H1 (cell line): Measurements from ENCODE around the gene UVSSA. TPM values are rescaled to one million over a fixed set of nuclear protein-coding genes. Genes with fewer than 3 reads are reported as not detected.

ENCODE experiments used
- CTCF ChIA-PET: fragments of 300-600 bp; sonication (Branson Sonifier 250); formaldehyde crosslinking; loops from one replicate; lab custom pipeline; 2021; ENCODE audit not compliant: partially characterized antibody; lab: Charles Lee
- POLR2A ChIA-PET: fragments of 300-600 bp; sonication (Branson Sonifier 250); formaldehyde crosslinking; loops from one replicate; lab custom pipeline; 2021; ENCODE audit warnings: inconsistent platforms; ENCODE audit not compliant: partially characterized antibody; lab: Charles Lee
- DNase-seq, 2 experiments: peaks; one replicate each; pipeline versions ENCODE4 v3.0.0 to v3.0.0-alpha.2; 2010 to 2022; ENCODE audit warnings: low spot score in 2 of 2, low read depth in 1 of 2, mixed read lengths in 1 of 2
- FAIRE-seq: peaks from 2 replicates; lab custom pipeline; 2011; peaks lifted over from hg19 to GRCh38; lab: Jason Lieb, UNC
- H2AFZ ChIP-seq: 2 replicates; pipeline ENCODE4 v1.8.1; 2012; ENCODE audit warnings: low read length, inconsistent platforms
- H2AK5ac ChIP-seq: 2 replicates; pipeline ENCODE4 v1.6.1; 2013; ENCODE audit warnings: low read depth, low read length
- H2BK120ac ChIP-seq: replicated peaks from 2 replicates; pipeline ENCODE3; 2013; ENCODE audit warnings: low read depth, low read length, inconsistent platforms
- H2BK12ac ChIP-seq: 2 replicates; pipeline ENCODE4 v1.6.1; 2013; ENCODE audit warnings: low read depth, low read length
- H2BK15ac ChIP-seq: 2 replicates; pipeline ENCODE4 v1.6.1; 2013; ENCODE audit warnings: low read length
- H2BK20ac ChIP-seq: 2 replicates; pipeline ENCODE4 v1.6.1; 2013; ENCODE audit warnings: low read length
- H2BK5ac ChIP-seq: 2 replicates; pipeline ENCODE4 v1.6.1; 2013; ENCODE audit warnings: low read depth, low read length
- H3K14ac ChIP-seq: 2 replicates; pipeline ENCODE4 v1.6.1; 2013; ENCODE audit warnings: inconsistent platforms; ENCODE audit not compliant: insufficient read length
- H3K18ac ChIP-seq: 2 replicates; pipeline ENCODE4 v1.6.1; 2013; ENCODE audit warnings: low read length; ENCODE audit errors: extremely low read depth
- H3K23ac ChIP-seq: 2 replicates; pipeline ENCODE4 v1.6.1; 2013; ENCODE audit warnings: inconsistent platforms; ENCODE audit not compliant: insufficient read length
- H3K23me2 ChIP-seq: 2 replicates; pipeline ENCODE4 v1.6.1; 2013; ENCODE audit warnings: low read depth, low read length
- H3K27ac ChIP-seq: 2 replicates; pipeline ENCODE4 v1.6.1; 2011; ENCODE audit warnings: low read depth, low read length, inconsistent platforms
- H3K27me3 ChIP-seq, 4 experiments: replicated peaks in 1 of 4; 1 replicate in 1 of 4; 2 replicates in 3 of 4; pipeline versions ENCODE4 v1.6.1 to v1.8.1; 2011 to 2013; ENCODE audit warnings: low read length in 3 of 4, mild to moderate bottlenecking in 3 of 4, inconsistent platforms in 2 of 4, mixed read lengths in 2 of 4, moderate library complexity in 1 of 4; ENCODE audit not compliant: control insufficient read depth in 3 of 4, insufficient read depth in 3 of 4; ENCODE audit errors: extremely low read depth in 1 of 4
- H3K36me3 ChIP-seq, 4 experiments: 2 replicates each; pipeline versions ENCODE4 v1.6.1 to v1.8.1; 2011 to 2013; ENCODE audit warnings: mild to moderate bottlenecking in 4 of 4, low read length in 3 of 4, moderate library complexity in 2 of 4, control low read depth in 1 of 4, inconsistent platforms in 1 of 4; ENCODE audit not compliant: insufficient read depth in 4 of 4, control insufficient read depth in 2 of 4
- H3K4ac ChIP-seq: replicated peaks from 2 replicates; pipeline ENCODE3; 2013; ENCODE audit warnings: low read length, low read depth, mixed read lengths, inconsistent platforms; ENCODE audit not compliant: insufficient read length
- H3K4me1 ChIP-seq, 4 experiments: replicated peaks in 1 of 4; 1 replicate in 1 of 4; 2 replicates in 3 of 4; pipeline versions ENCODE4 v1.6.1 to v1.8.1; 2011 to 2013; ENCODE audit warnings: low read length in 3 of 4, inconsistent platforms in 2 of 4, mixed read lengths in 1 of 4; ENCODE audit not compliant: insufficient read depth in 4 of 4, control insufficient read depth in 3 of 4
- H3K4me2 ChIP-seq, 2 experiments: 2 replicates each; pipeline versions ENCODE4 v1.6.1 to v1.8.1; 2011 to 2013; ENCODE audit warnings: low read depth in 2 of 2, low read length in 2 of 2, control low read depth in 1 of 2, inconsistent platforms in 1 of 2, mild to moderate bottlenecking in 1 of 2; ENCODE audit not compliant: insufficient read depth in 1 of 2
- H3K4me3 ChIP-seq, 4 experiments: fragments of 200-600, 300-600 bp in 1 of 4; sonication (generic), shearing (Covaris generic), sonication (Bioruptor Twin) in 1 of 4; 2 replicates each; pipeline versions ENCODE4 v1.5.1 to v1.8.1; 2011 to 2016; ENCODE audit warnings: low read length in 4 of 4, low read depth in 3 of 4, control low read depth in 2 of 4, inconsistent platforms in 2 of 4, mild to moderate bottlenecking in 2 of 4, mixed read lengths in 1 of 4, moderate library complexity in 1 of 4; ENCODE audit not compliant: insufficient read depth in 2 of 4; ENCODE audit errors: extremely low read depth in 1 of 4
- H3K56ac ChIP-seq: replicated peaks from 2 replicates; pipeline ENCODE3; 2013; ENCODE audit warnings: low read depth, mild to moderate bottlenecking, mixed read lengths, low read length, inconsistent platforms; ENCODE audit not compliant: insufficient read length
- H3K79me1 ChIP-seq: 2 replicates; pipeline ENCODE4 v1.6.1; 2013; ENCODE audit warnings: low read depth, low read length, control low read depth
- H3K79me2 ChIP-seq, 2 experiments: 2 replicates each; pipeline versions ENCODE4 v1.6.1 to v1.8.1; 2012 to 2013; ENCODE audit warnings: low read length in 2 of 2, mild to moderate bottlenecking in 2 of 2, inconsistent platforms in 1 of 2; ENCODE audit not compliant: insufficient read depth in 2 of 2, control insufficient read depth in 1 of 2
- H3K9ac ChIP-seq, 4 experiments: replicated peaks in 1 of 4; 1 replicate in 1 of 4; 2 replicates in 3 of 4; pipeline versions ENCODE4 v1.6.1 to v1.8.1; 2011 to 2013; ENCODE audit warnings: low read depth in 3 of 4, low read length in 3 of 4, control low read depth in 2 of 4, mild to moderate bottlenecking in 2 of 4, moderate library complexity in 2 of 4, inconsistent platforms in 1 of 4; ENCODE audit errors: extremely low read depth in 1 of 4
- H3K9me3 ChIP-seq, 2 experiments: 2 replicates each; pipeline versions ENCODE4 v1.6.1 to v1.8.1; 2012 to 2013; ENCODE audit warnings: mild to moderate bottlenecking in 2 of 2, moderate library complexity in 2 of 2, control low read depth in 1 of 2, inconsistent platforms in 1 of 2, low read depth in 1 of 2, low read length in 1 of 2, mixed read lengths in 1 of 2; ENCODE audit not compliant: insufficient read depth in 2 of 2
- H4K20me1 ChIP-seq, 2 experiments: replicated peaks in 1 of 2; 2 replicates each; pipeline versions ENCODE3 to v1.8.1; 2011 to 2013; ENCODE audit warnings: inconsistent platforms in 2 of 2, low read length in 2 of 2, mild to moderate bottlenecking in 1 of 2; ENCODE audit not compliant: insufficient read depth in 2 of 2, control insufficient read depth in 1 of 2
- H4K5ac ChIP-seq: 2 replicates; pipeline ENCODE4 v1.6.1; 2013; ENCODE audit warnings: low read length, low read depth, mixed read lengths, inconsistent platforms; ENCODE audit not compliant: insufficient read length
- H4K8ac ChIP-seq: 2 replicates; pipeline ENCODE4 v1.8.0; 2013; ENCODE audit warnings: mild to moderate bottlenecking, moderate library complexity, low read length, inconsistent platforms; ENCODE audit not compliant: insufficient read depth; ENCODE audit errors: extremely low read depth
- H4K91ac ChIP-seq: replicated peaks from 2 replicates; pipeline ENCODE3; 2013; ENCODE audit warnings: low read length, mixed read lengths, inconsistent platforms; ENCODE audit not compliant: insufficient read length
- BRCA1 ChIP-seq: IDR thresholded peaks from 2 replicates; pipeline ENCODE4 v1.6.1; 2012; ENCODE audit warnings: low read depth, low read length, improper control_type of control experiment
- CEBPB ChIP-seq: IDR thresholded peaks from 2 replicates; pipeline ENCODE4 v1.6.1; 2012; ENCODE audit warnings: low read depth, low read length
- CREB1 ChIP-seq: IDR thresholded peaks from 2 replicates; pipeline ENCODE4 v1.6.1; 2012; ENCODE audit warnings: inconsistent platforms
- GABPA ChIP-seq: IDR thresholded peaks from 2 replicates; pipeline ENCODE4 v1.6.1; 2011; ENCODE audit warnings: mild to moderate bottlenecking, low read length, moderate library complexity, borderline replicate concordance; ENCODE audit not compliant: insufficient read depth
- HDAC2 ChIP-seq, 2 experiments: fragments of 300-600 bp in 1 of 2; sonication (generic) in 1 of 2; IDR thresholded peaks; 2 replicates each; pipeline ENCODE4 v1.6.1; 2011 to 2012; ENCODE audit warnings: low read depth in 2 of 2, low read length in 2 of 2, mild to moderate bottlenecking in 2 of 2, moderate library complexity in 2 of 2, borderline replicate concordance in 1 of 2, inconsistent platforms in 1 of 2
- POLR2AphosphoS5 ChIP-seq: IDR thresholded peaks from 2 replicates; pipeline ENCODE4 v1.6.1; 2011; ENCODE audit warnings: low read depth, low read length
- RAD21 ChIP-seq, 2 experiments: IDR thresholded peaks in 1 of 2; conservative IDR thresholded peaks in 1 of 2; 2 replicates each; pipeline ENCODE4 v1.6.1; 2011; ENCODE audit warnings: low read depth in 2 of 2, low read length in 2 of 2, improper control_type of control experiment in 1 of 2, inconsistent platforms in 1 of 2, mild to moderate bottlenecking in 1 of 2, moderate library complexity in 1 of 2
- RXRA ChIP-seq: IDR thresholded peaks from 2 replicates; pipeline ENCODE4 v1.6.1; 2011; ENCODE audit warnings: low read depth, mild to moderate bottlenecking, low read length, moderate library complexity; ENCODE audit not compliant: insufficient read depth
- SIRT6 ChIP-seq: IDR thresholded peaks from one replicate; pipeline ENCODE4 v1.7.1; 2012; ENCODE audit warnings: low read length, inconsistent platforms
- TBP ChIP-seq: IDR thresholded peaks from 2 replicates; pipeline ENCODE4 v1.6.1; 2011; ENCODE audit warnings: low read depth, low read length, improper control_type of control experiment
- YY1 ChIP-seq: IDR thresholded peaks from 2 replicates; pipeline ENCODE4 v1.6.1; 2011; ENCODE audit warnings: low read depth, mild to moderate bottlenecking, low read length
- WGBS, 2 experiments: shearing (Covaris generic) in 1 of 2; methylation state at CpG; one replicate each; pipeline versions ENCODE4 v1.1.6 to v1.1.7; 2013 to 2015; ENCODE audit warnings: low lambda C conversion rate in 2 of 2, mixed read lengths in 2 of 2, inconsistent platforms in 1 of 2, low coverage in 1 of 2, missing lambda C conversion rate in 1 of 2; ENCODE audit not compliant: insufficient replicate concordance in 2 of 2, insufficient coverage in 1 of 2, insufficient read length in 1 of 2; ENCODE audit errors: extremely low coverage in 1 of 2, missing lambda C conversion rate in 1 of 2; 5-methylcytosine and 5-hydroxymethylcytosine counted together
- polyA plus RNA-seq, 7 experiments: library from polyadenylated mRNA; depleted of rRNA in 3 of 7; stranded (reverse) in 5 of 7; unstranded in 2 of 7; fragments of >200 nt in 5 of 7; fragments of 200-250 nt in 2 of 7; gene quantifications; 1 replicate in 5 of 7; 2 replicates in 1 of 7; 4 replicates in 1 of 7; pipeline versions ENCODE4 v1.2.1 to v1.2.3, GENCODE V29; 2011 to 2013; ENCODE audit warnings: missing spikeins in 2 of 7, mixed read lengths in 2 of 7
- total RNA-seq: library from RNA; stranded (reverse); fragmentation: NEBNext Ultra II Directional; extraction: Animal tissue kit (Norgen Biotek cat#: 25700); gene quantifications from 2 replicates; pipeline ENCODE4 v1.2.1, GENCODE V29; 2021
- TF ChIP-seq, protein P1 (sequence below): IDR thresholded peaks from 2 replicates; pipeline ENCODE4 v1.6.1; 2012; ENCODE audit warnings: inconsistent platforms
- TF ChIP-seq, protein P2 (sequence below): IDR thresholded peaks from 2 replicates; pipeline ENCODE4 v1.6.1; 2012; ENCODE audit warnings: low read length, inconsistent platforms

Gene UVSSA
- total and polyA plus RNA-seq, 2 of the 8 experiments (the other 6 are each of a cell fraction or from before 2014, with no cell fraction given), result 14.5 to 19.4 TPM

DNA sequence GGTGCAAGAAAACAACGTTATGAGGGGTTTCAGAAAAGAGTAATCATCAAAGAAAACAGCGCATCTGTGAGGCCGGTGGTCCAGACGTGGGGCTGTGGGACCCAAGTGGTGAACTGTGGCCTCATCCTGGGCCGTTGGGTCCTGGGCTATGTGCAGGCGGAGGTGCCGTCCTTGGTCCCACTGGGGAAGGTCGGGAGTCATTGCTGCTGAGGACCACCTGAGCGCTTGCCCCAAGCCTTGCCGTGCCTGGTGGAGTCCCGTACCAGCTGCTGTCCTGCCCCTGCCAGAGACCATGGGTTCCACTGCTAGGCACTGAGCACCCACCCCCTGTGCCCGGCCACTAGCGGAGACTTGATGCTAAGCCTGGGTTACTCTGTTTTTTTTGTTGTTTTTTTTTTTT, 25.5 kb upstream of the UVSSA start:
- H3K79me1 ChIP-seq, result peaks cover 6% of the 10 kb centered on the region
- ChIA-PET POLR2A (interaction anchor here (1.0 kb wide), 1 partner anchor 72 kb away, joined by 3 read pairs; the partner anchor contains the start of gene CTBP1), CTCF (no interaction called here)
- H2BK5ac ChIP-seq, result no peak overlapping the region
- H2BK15ac ChIP-seq, result no peak overlapping the region
- no peak overlapping the region for H3K27ac ChIP-seq
- 94% methylated on average over 13 of the region's 13 CpGs; no CpG with 5 or more reads in 1 of the 2 experiments for WGBS, 2 experiments
- FAIRE-seq (no peak), DNase-seq (no peak)
- H2BK20ac ChIP-seq, result no peak overlapping the region
- no peak overlapping the region for H2BK12ac ChIP-seq
- no peak overlapping the region for H4K5ac ChIP-seq
- no peaks in the 10 kb centered on the region for H3K4me1 ChIP-seq
- H3K9me3 ChIP-seq, result no peaks in the 10 kb centered on the region
- no peak overlapping the region for H2AK5ac ChIP-seq
- H3K36me3 ChIP-seq, result peaks cover 11 to 28% (median 23%) of the 10 kb centered on the region in 4 experiments; a peak in 7 of 8 replicates
- H3K27me3 ChIP-seq, result no peaks in the 10 kb centered on the region
- no peak overlapping the region for H3K23ac ChIP-seq
- no peak overlapping the region for H3K4ac ChIP-seq
- H3K14ac ChIP-seq, result no peak overlapping the region
- H3K23me2 ChIP-seq, result peaks cover 11% of the 10 kb centered on the region; the same call in 1 of the 2 replicates
- H4K8ac ChIP-seq, result no peak overlapping the region
- H4K91ac ChIP-seq, result no peak overlapping the region
- no peak overlapping the region for H3K4me2 ChIP-seq
- no peak overlapping the region for H2BK120ac ChIP-seq
- no peak overlapping the region for H3K18ac ChIP-seq
- H4K20me1 ChIP-seq, result peaks cover 4 to 22% of the 10 kb centered on the region in 2 experiments
- H3K4me3 ChIP-seq, result no peak overlapping the region
- no peak overlapping the region for H3K9ac ChIP-seq
- H2AFZ ChIP-seq, result no peak overlapping the region
- no peak overlapping the region for H3K56ac ChIP-seq
- H3K79me2 ChIP-seq, result no peaks in the 10 kb centered on the region; a peak in 1 of 4 replicates
- no peak for TF ChIP-seq HDAC2 (IDR thresholded peaks at IDR 0.05; ENCODE audit: borderline replicate concordance in 1 of 2, low read depth in 2 of 2, low read length in 2 of 2)
- TF ChIP-seq, protein P1, sequence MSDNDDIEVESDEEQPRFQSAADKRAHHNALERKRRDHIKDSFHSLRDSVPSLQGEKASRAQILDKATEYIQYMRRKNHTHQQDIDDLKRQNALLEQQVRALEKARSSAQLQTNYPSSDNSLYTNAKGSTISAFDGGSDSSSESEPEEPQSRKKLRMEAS, result no peak
- no peak for TF ChIP-seq TBP
- no peak for TF ChIP-seq POLR2AphosphoS5
- no peak for TF ChIP-seq BRCA1
- no peak for TF ChIP-seq RXRA
- no peak for TF ChIP-seq SIRT6
- TF ChIP-seq CREB1, result no peak
- TF ChIP-seq CEBPB, result no peak
- TF ChIP-seq, protein P2, sequence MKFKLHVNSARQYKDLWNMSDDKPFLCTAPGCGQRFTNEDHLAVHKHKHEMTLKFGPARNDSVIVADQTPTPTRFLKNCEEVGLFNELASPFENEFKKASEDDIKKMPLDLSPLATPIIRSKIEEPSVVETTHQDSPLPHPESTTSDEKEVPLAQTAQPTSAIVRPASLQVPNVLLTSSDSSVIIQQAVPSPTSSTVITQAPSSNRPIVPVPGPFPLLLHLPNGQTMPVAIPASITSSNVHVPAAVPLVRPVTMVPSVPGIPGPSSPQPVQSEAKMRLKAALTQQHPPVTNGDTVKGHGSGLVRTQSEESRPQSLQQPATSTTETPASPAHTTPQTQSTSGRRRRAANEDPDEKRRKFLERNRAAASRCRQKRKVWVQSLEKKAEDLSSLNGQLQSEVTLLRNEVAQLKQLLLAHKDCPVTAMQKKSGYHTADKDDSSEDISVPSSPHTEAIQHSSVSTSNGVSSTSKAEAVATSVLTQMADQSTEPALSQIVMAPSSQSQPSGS, result no peak
- no peak for TF ChIP-seq GABPA
- no peak for TF ChIP-seq RAD21 (IDR thresholded peaks at IDR 0.05 in 1 of 2, conservative IDR thresholded peaks at IDR 0.05 in 1 of 2; ENCODE audit: low read depth in 2 of 2, low read length in 2 of 2)
- TF ChIP-seq YY1, result no peak
